ENCODE data around the gene SAC3D1. TPM values are rescaled to one million over a fixed set of nuclear protein-coding genes. Genes with fewer than 3 reads are reported as not detected.

The SAC3D1 gene
- total and polyA plus RNA-seq, 7 experiments from 2014 or later, result 2.7 to 18.2 (median 9.6) TPM

GRCh38 chr11:65042891-65043290, 1.9 kb downstream of the SAC3D1 start:
- intact Hi-C loops (cut with micrococcal nuclease), result loop anchor here (5.0 kb wide), 2 partner anchors 69 to 121 kb away; partner anchors contain the start of genes PPP2R5B (in 1 of the 2) and TM7SF2 (in 1 of the 2)
- Histone ChIP-seq H3K27me3 (ENCODE audit: control insufficient read depth in 2 of 2, insufficient read depth in 2 of 2, low read length in 2 of 2) (no peaks in the 10 kb centered on the region), H3K4me1 (ENCODE audit: control insufficient read depth in 2 of 2, insufficient read depth in 2 of 2, low read length in 2 of 2) (peaks cover 9 to 12% of the 10 kb centered on the region in 2 donors), H3K9me3 (ENCODE audit: control insufficient read depth in 2 of 3, low read length in 3 of 3) (no peaks in the 10 kb centered on the region), H3K27ac (ENCODE audit: low read depth, low read length) (no peak overlapping the region), H3K4me3 (ENCODE audit: low read length) (no peak overlapping the region), H3K36me3 (ENCODE audit: control insufficient read depth in 2 of 3, insufficient read depth in 3 of 3, low read length in 3 of 3) (peaks cover 0 to 29% (median 0%) of the 10 kb centered on the region in 3 experiments)
- POLR2A ChIA-PET, result interaction anchor here (0.8 to 1.4 kb wide), 3 partner anchors 8 to 92 kb away, joined by 3 to 4 read pairs (median 3); no protein-coding TSS in a partner anchor
- no peak for DNase-seq
- Mint-ChIP-seq H3K4me1 (peaks cover 18 to 42% (median 35%) of the 10 kb centered on the region in 7 donors), H3K27ac (peak overlapping the region in 3 of 9 donors; percentile 33 to 70 (median 69)), H3K27me3 (no peaks in the 10 kb centered on the region), H3K36me3 (peaks cover 0 to 6% (median 5%) of the 10 kb centered on the region in 5 donors), H3K9me3 (no peaks in the 10 kb centered on the region), H3K4me3 (peak overlapping the region; percentile 21 to 93 (median 88))
- ATAC-seq, result no peak
- CTCF ChIA-PET, result no interaction called here

- no peak overlapping the region for H3K27ac Mint-ChIP-seq
- peak overlapping the region in 1 of 10 donors; percentile 34 for H3K4me3 Mint-ChIP-seq
- no peaks in the 10 kb centered on the region for H3K9me3 Mint-ChIP-seq
- peaks cover 0 to 6% (median 5%) of the 10 kb centered on the region in 5 donors for H3K36me3 Mint-ChIP-seq
- POLR2A ChIA-PET, result no interaction called here
- no peaks in the 10 kb centered on the region for H3K27me3 Mint-ChIP-seq
- CTCF ChIA-PET, result no interaction called here
- peaks cover 18 to 50% (median 39%) of the 10 kb centered on the region in 7 donors for H3K4me1 Mint-ChIP-seq
- Histone ChIP-seq H3K36me3 (ENCODE audit: control insufficient read depth in 2 of 3, insufficient read depth in 3 of 3, low read length in 3 of 3) (peaks cover 0 to 21% (median 0%) of the 10 kb centered on the region in 3 experiments), H3K27me3 (ENCODE audit: control insufficient read depth in 2 of 2, insufficient read depth in 2 of 2, low read length in 2 of 2) (no peaks in the 10 kb centered on the region), H3K4me3 (ENCODE audit: low read length) (no peak overlapping the region), H3K4me1 (ENCODE audit: control insufficient read depth in 2 of 2, insufficient read depth in 2 of 2, low read length in 2 of 2) (peaks cover 9 to 17% of the 10 kb centered on the region in 2 donors), H3K9me3 (ENCODE audit: control insufficient read depth in 2 of 3, low read length in 3 of 3) (no peaks in the 10 kb centered on the region), H3K27ac (ENCODE audit: low read depth, low read length) (no peak overlapping the region)
- DNase-seq (no peak), ATAC-seq (no peak)
- intact Hi-C loops (cut with micrococcal nuclease), result loop anchor here (5.0 kb wide), 2 partner anchors 68 to 122 kb away; partner anchors contain the start of genes PPP2R5B (in 1 of the 2) and TM7SF2 (in 1 of the 2)
These were observed 3.0 kb downstream of the SAC3D1 start for GRCh38 chr11:65043881-65044501.

- intact Hi-C loops (cut with micrococcal nuclease), result no loop called here
- POLR2A ChIA-PET, result no interaction called here
- peaks cover 0 to 21% (median 0%) of the 10 kb centered on the region in 3 experiments for H3K36me3 ChIP-seq (ENCODE audit: control insufficient read depth in 2 of 3, insufficient read depth in 3 of 3, low read length in 3 of 3)
- H3K9me3 ChIP-seq (ENCODE audit: control insufficient read depth in 2 of 3, low read length in 3 of 3), result no peaks in the 10 kb centered on the region
- Mint-ChIP-seq H3K9me3 (no peaks in the 10 kb centered on the region), H3K4me1 (peaks cover 18 to 46% (median 37%) of the 10 kb centered on the region in 7 donors), H3K27ac (no peak overlapping the region), H3K27me3 (no peaks in the 10 kb centered on the region), H3K4me3 (no peak overlapping the region), H3K36me3 (peaks cover 0 to 6% (median 5%) of the 10 kb centered on the region in 5 donors)
- no peak overlapping the region for H3K4me3 ChIP-seq (ENCODE audit: low read length)
- H3K4me1 ChIP-seq (ENCODE audit: control insufficient read depth in 2 of 2, insufficient read depth in 2 of 2, low read length in 2 of 2), result peaks cover 9 to 17% of the 10 kb centered on the region in 2 donors
- DNase-seq (no peak), ATAC-seq (no peak)
- CTCF ChIA-PET, result interaction anchor here (1.2 kb wide), 1 partner anchor 31 kb away, joined by 4 read pairs; the partner anchor contains the start of gene ARL2
- no peaks in the 10 kb centered on the region for H3K27me3 ChIP-seq (ENCODE audit: control insufficient read depth in 2 of 2, insufficient read depth in 2 of 2, low read length in 2 of 2)
- H3K27ac ChIP-seq (ENCODE audit: low read depth, low read length), result no peak overlapping the region
These were observed 4.1 kb downstream of the SAC3D1 start for GRCh38 chr11:65045061-65045460.

GRCh38 chr11:65045728-65046127, 4.7 kb downstream of the SAC3D1 start:
- Mint-ChIP-seq H3K4me1 (peaks cover 18 to 43% (median 33%) of the 10 kb centered on the region in 7 donors), H3K4me3 (no peak overlapping the region), H3K9me3 (no peaks in the 10 kb centered on the region), H3K27me3 (no peaks in the 10 kb centered on the region), H3K36me3 (peaks cover 0 to 6% (median 5%) of the 10 kb centered on the region in 5 donors), H3K27ac (no peak overlapping the region)
- POLR2A ChIA-PET, result interaction anchor here (0.5 to 1.3 kb wide), 3 partner anchors 11 to 76 kb away, joined by 3 to 4 read pairs (median 3); partner anchors contain the start of genes ARL2, FAU and MRPL49
- H3K4me3 ChIP-seq (ENCODE audit: low read length), result no peak overlapping the region
- CTCF ChIA-PET, result interaction anchor here (0.7 to 1.6 kb wide), 3 partner anchors 8 to 32 kb away, joined by 3 to 4 read pairs (median 4); partner anchors contain the start of gene ARL2
- ATAC-seq (no peak), DNase-seq (no peak)
- intact Hi-C loops (cut with micrococcal nuclease), result no loop called here
- H3K36me3 ChIP-seq (ENCODE audit: control insufficient read depth in 2 of 3, insufficient read depth in 3 of 3, low read length in 3 of 3), result peaks cover 0 to 21% (median 0%) of the 10 kb centered on the region in 3 experiments
- H3K9me3 ChIP-seq (ENCODE audit: control insufficient read depth in 2 of 3, low read length in 3 of 3), result no peaks in the 10 kb centered on the region
- peak overlapping the region; percentile 27 for H3K27ac ChIP-seq (ENCODE audit: low read depth, low read length)
- H3K27me3 ChIP-seq (ENCODE audit: control insufficient read depth in 2 of 2, insufficient read depth in 2 of 2, low read length in 2 of 2), result no peaks in the 10 kb centered on the region
- peaks cover 3 to 17% of the 10 kb centered on the region in 2 donors for H3K4me1 ChIP-seq (ENCODE audit: control insufficient read depth in 2 of 2, insufficient read depth in 2 of 2, low read length in 2 of 2)

GRCh38 chr11:65047581-65048422, 6.8 kb downstream of the SAC3D1 start:
- Histone ChIP-seq H3K27me3 (ENCODE audit: control insufficient read depth in 2 of 2, insufficient read depth in 2 of 2, low read length in 2 of 2) (no peaks in the 10 kb centered on the region), H3K4me3 (ENCODE audit: low read length) (peak overlapping the region; percentile 14), H3K36me3 (ENCODE audit: control insufficient read depth in 2 of 3, insufficient read depth in 3 of 3, low read length in 3 of 3) (peaks cover 0 to 21% (median 0%) of the 10 kb centered on the region in 3 experiments), H3K4me1 (ENCODE audit: control insufficient read depth in 2 of 2, insufficient read depth in 2 of 2, low read length in 2 of 2) (peaks cover 0 to 17% of the 10 kb centered on the region in 2 donors), H3K9me3 (ENCODE audit: control insufficient read depth in 2 of 3, low read length in 3 of 3) (no peaks in the 10 kb centered on the region), H3K27ac (ENCODE audit: low read depth, low read length) (peak overlapping the region; percentile 70)
- intact Hi-C loops (cut with micrococcal nuclease), result no loop called here
- CTCF ChIA-PET, result interaction anchor here (1.6 kb wide), 1 partner anchor 32 kb away, joined by 4 read pairs; no protein-coding TSS in a partner anchor
- Mint-ChIP-seq H3K4me3 (peak overlapping the region; percentile 81 to 95 (median 88)), H3K27ac (peak overlapping the region; percentile 80 to 98 (median 86)), H3K36me3 (peaks cover 0 to 6% (median 5%) of the 10 kb centered on the region in 5 donors), H3K4me1 (peaks cover 12 to 31% (median 23%) of the 10 kb centered on the region in 7 donors), H3K27me3 (no peaks in the 10 kb centered on the region), H3K9me3 (no peaks in the 10 kb centered on the region)
- ATAC-seq, result peak; percentile 64
- POLR2A ChIA-PET, result interaction anchor here (0.6 kb wide), 1 partner anchor 74 kb away, joined by 3 read pairs; the partner anchor contains the start of genes FAU and MRPL49
- peak in 4 of 9 donors; percentile 13 to 37 (median 24) for DNase-seq

- no peak for ATAC-seq
- ChIA-PET POLR2A (interaction anchor here (1.0 to 1.3 kb wide), 2 partner anchors 9 to 12 kb away, joined by 3 read pairs; no protein-coding TSS in a partner anchor), CTCF (no interaction called here)
These were observed 10.4 kb downstream of the SAC3D1 start for GRCh38 chr11:65051398-65051858.

More at GRCh38 chr11:65051398-65051858, 10.4 kb downstream of the SAC3D1 start:
- H3K9me3 ChIP-seq (ENCODE audit: control insufficient read depth in 2 of 3, low read length in 3 of 3), result no peaks in the 10 kb centered on the region
- DNase-seq, result no peak
- no peaks in the 10 kb centered on the region for H3K36me3 Mint-ChIP-seq
- H3K4me3 ChIP-seq (ENCODE audit: low read length), result no peak overlapping the region
- intact Hi-C loops (cut with micrococcal nuclease), result no loop called here
- H3K4me1 ChIP-seq (ENCODE audit: control insufficient read depth in 2 of 2, insufficient read depth in 2 of 2, low read length in 2 of 2), result peaks cover 3 to 22% of the 10 kb centered on the region in 2 donors
- H3K27me3 ChIP-seq (ENCODE audit: control insufficient read depth in 2 of 2, insufficient read depth in 2 of 2, low read length in 2 of 2), result no peaks in the 10 kb centered on the region
- peak overlapping the region in 1 of 9 donors; percentile 4 for H3K27ac Mint-ChIP-seq
- H3K4me3 Mint-ChIP-seq, result no peak overlapping the region
- no peak overlapping the region for H3K27ac ChIP-seq (ENCODE audit: low read depth, low read length)
- H3K27me3 Mint-ChIP-seq, result no peaks in the 10 kb centered on the region
- no peaks in the 10 kb centered on the region for H3K9me3 Mint-ChIP-seq
- H3K36me3 ChIP-seq (ENCODE audit: control insufficient read depth in 2 of 3, insufficient read depth in 3 of 3, low read length in 3 of 3), result no peaks in the 10 kb centered on the region
- peaks cover 18 to 42% (median 30%) of the 10 kb centered on the region in 7 donors for H3K4me1 Mint-ChIP-seq

All from naive thymus-derived CD4-positive, alpha-beta T cell (primary cell).